Inflammatory macrophage treated with lipopolysaccharide for 4 hours (primary cell): ENCODE results near the gene RPP38.

Source experiments
- DNase-seq: peaks from one replicate; pipeline ENCODE4 v3.0.0-alpha.2; 2020

Gene RPP38

GRCh38 chr10:15113766-15114165 lies 16.6 kb downstream of the RPP38 start:
- DNase-seq, result no peak

DNA sequence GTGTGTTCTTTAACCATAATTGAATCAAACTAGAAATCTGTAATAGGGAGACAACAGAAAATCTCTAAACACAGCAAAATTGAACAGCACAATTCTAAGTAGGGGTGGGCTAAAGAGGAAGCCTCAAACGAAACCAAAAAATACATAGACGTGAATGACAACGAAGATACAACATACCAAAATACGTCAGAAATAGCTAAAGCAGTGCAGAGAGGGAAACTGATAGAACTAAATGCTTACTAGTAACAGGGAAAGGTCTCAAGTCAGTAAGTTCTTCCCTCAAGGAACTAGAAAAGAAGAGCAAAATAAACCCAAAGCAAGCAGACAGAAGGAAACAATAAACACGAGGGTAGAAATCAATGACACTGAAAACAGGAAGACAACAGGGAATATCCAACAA lies 19.1 kb downstream of the RPP38 start:
- no peak for DNase-seq

DNA sequence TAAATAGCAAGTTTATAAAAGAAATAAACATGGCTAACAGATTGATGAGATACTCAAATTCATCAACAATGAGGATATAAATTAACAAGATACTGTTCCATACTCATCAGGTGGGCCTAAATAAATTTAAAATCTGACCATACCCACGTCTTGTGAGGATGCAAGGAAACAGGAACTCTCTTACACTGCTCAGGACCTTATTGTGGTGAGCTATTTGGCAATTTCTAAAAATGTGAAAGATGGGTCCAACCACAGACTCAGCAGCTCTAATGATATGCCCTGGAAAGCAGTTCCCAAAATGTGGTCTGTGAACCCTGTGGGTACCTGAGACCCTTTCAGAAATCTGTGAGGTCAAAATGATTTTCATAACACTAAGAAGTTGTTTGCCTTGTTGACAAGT lies 21.5 kb downstream of the RPP38 start:
- DNase-seq, result no peak

DNA sequence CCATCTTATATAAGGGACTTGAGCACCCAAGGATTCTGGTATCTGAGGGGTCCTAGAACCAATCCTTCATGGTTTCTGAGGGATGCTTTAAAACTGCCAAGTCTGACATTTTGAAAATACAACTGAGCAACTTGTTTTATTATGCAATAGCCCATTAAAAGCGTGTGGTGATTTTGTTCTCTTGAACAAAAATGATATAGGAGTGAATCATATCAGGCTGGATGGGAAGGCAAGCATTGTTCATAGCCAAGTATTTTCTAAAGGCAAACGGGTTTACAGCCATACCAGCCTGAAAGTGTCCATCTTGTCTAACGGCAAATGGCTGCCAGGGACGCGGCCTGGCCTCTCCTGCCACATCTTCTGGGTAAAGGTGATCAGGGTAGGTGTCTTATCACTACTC lies 23.4 kb downstream of the RPP38 start:
- no peak for DNase-seq

- DNase-seq, result no peak
Measured at GRCh38 chr10:15121707-15122106, 24.6 kb downstream of the RPP38 start.

DNA sequence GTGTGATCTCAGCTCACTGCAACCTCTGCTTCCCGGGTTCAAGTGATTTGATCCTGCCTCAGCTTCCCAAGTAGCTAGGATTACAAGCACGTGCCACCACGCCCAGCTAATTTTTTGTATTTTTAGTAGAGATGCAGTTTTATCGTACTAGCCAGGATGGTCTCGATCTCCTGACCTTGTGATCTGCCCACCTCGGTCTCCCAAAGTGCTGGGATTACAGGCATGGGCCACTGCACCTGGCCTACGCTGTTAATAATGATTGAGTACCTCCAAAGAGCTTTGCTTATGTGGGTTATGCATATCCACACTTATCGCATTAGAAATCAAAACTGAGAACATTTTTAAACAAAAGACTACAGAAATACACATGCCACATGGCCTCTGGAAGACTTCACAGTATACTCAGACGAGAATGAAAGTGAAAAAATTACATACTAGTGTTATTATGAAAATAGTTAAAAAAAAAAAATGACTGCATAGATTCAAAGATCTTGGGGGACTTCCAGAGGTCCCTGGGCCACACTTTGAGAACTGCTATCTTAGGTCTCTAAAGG lies 25.4 kb downstream of the RPP38 start:
- DNase-seq, result no peak

- no peak for DNase-seq
Measured at GRCh38 chr10:15123749-15124184, 26.6 kb downstream of the RPP38 start.

DNA sequence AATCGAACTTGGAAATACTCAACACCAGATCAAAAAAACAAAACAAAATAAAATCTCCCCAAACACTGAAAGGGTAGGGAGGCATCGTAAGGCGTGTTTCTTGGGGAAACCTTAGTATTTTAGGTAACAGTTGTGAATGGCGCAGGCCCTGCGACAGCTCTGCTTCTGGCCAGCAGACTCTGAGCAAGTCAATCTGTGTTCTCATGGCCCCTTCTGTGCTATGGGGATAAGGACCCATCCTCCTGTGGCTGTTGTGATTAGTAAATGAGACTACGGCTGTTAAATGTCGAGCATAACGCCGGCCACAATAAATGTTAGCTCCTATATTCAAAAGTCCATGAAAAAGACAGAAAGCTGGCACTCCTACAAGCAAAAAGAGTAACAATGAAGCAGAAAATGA lies 27.0 kb downstream of the RPP38 start:
- DNase-seq, result no peak

- no peak for DNase-seq
Measured at GRCh38 chr10:15124908-15125307, 27.8 kb downstream of the RPP38 start.

GRCh38 chr10:15131330-15131729 lies 34.2 kb downstream of the RPP38 start:
- no peak for DNase-seq

- DNase-seq, result no peak
Measured at GRCh38 chr10:15136129-15137035, 39.2 kb downstream of the RPP38 start.

- no peak for DNase-seq
Measured at GRCh38 chr10:15137036-15137359, 39.8 kb downstream of the RPP38 start.

DNA sequence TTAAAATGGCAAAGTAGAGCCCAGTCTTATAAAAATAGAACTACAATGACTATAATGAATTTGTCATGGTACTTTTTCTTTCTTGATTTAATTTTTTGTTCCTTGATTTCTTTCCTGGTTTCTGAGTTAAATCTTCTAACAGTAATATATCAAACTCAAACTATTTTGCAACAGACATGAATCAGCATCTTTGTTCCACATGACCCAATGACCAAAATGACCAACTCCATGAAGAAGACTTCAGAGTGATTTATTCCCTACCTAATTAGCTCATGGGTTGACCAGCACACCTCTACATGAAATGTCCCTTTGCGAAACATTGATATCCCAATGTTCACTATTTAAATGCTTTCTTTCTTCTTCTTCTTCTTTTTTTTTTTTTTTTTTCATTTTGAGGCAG lies 40.5 kb downstream of the RPP38 start:
- DNase-seq, result peak; percentile 10

DNA sequence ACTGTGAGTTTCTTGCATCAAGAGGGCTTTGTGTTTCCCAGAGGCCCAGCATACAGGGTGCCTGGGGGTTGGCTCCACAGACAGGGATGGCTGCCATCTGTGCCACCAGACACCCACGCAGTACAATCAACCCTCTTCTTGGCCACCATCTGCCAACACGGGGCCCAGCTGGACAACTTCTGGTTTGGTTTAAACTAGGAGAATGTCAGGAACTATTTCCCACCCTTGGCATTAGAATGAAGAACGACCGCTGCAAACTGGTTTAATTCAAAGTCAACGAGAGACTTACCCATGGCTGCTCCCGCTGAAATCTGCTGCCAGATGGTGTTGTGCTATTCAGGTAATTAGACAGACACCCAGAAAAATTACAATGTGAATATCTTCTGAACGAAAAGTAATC lies 43.5 kb downstream of the RPP38 start:
- DNase-seq, result no peak

DNA sequence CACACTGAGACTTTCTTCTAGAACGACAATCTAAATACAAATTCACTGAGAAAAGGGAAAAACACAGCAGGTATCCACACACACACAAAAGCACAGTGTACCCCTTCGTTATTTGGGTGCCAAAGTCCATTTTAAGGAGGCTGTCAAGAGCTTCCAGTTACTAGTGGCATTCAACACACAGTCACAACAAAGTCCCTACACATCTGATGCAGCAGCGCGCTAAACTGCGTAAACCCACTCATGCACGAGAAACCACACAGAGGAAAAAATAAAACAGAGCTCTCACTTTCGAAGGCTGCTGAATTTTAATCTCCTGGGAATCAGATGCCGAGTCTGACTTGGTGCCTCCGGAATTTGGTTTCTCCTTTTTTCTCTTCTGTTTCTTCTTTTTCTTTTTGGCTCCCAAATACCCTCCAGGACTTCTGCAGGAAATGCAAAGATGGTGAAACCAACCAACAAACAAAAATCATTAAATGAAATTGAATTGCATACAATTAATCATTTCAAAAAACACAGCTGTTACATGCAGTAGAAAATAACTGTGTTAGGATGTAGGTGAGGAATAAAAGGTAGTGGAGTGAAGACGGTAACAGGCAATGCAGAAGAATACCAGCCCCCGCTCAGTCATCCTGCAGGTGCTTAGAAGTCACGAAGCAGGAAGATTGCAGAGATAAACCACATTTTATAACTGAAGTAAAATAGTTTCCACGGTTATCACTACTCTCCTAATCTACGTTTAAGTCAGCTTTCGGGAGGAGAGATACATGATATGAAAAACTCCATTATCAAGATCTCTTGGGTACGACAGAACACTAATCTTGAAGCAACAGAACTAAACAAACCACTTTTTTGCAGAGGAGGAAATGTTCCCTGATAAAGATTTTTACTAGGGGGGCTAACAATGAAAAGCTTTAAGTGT lies 44.2 kb downstream of the RPP38 start:
- no peak for DNase-seq

DNA sequence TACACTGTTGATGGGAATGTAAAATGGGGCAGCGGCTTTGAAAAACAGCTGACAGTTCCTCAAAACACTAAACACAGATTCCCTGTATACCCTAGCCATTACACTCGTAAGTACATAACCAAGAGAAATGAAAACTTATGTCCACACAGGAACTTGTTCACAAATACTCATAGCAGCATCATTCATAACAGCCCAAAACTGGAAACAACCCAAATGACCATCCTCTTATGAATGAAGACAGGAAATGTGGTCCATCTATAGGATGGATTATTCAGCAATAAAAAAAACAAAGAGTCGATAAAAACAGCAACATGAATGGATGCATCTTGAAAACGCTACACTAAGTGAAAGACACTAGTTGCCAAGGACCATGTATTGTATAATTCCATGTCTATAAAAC lies 47.6 kb downstream of the RPP38 start:
- DNase-seq, result no peak

- no peak for DNase-seq
Measured at GRCh38 chr10:15146366-15146765, 49.2 kb downstream of the RPP38 start.

DNA sequence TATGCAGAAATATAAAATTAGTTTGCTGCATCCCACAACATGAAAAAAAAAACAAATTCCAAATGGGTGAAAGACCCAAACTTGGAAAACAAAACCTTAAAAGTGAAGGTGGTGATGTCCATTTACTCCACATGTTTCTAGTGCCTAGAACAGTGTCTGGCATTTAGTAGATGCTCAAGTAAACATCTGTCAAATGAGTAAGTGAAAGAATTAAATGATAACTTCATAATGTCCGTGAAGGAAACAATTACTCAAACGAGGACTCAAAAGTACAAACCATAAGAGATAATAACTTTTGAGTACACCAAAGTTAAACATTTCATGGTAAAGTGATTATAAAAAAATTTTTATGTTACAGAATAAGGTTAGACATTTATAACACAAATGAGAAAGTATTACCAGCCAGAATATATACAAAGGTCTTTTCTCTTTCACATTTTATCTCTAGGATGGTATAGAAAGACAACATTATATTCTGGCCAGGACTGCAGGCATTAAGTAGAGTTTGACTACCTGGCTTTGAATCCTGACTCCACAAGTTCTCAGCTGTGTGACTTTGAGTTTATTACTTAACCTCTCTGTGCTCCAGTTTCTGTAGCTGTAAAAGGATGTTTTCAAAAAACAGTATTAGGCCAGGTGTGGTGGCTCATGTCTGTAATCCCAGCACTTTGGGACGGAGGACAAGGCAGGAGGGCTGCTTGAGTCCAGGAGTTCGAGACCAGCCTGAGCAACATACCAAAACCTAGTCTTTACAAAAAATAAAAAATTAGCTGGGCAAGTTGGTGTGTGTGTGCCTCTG lies 50.6 kb downstream of the RPP38 start:
- DNase-seq, result no peak

- no peak for DNase-seq
Measured at GRCh38 chr10:15149042-15149771, 52.1 kb downstream of the RPP38 start.

DNA sequence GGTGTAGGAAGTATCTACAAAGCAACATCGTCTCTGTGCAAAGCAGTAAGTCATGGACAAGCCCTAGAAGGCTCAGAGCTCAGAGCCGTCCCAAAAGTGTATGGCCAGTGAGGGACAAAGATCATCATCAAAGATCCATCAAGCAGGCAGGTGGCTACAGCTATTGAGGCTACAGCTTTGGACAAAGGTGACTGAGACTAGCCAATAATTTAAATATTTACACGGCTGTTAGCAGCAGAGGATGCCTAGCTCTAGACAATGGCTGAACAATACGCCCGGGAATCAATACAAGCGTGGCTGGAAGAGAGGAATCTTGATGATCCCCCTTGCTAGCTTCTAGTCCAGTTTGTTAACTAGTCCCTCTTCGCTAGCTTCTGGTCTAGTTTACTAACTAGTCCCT lies 53.4 kb downstream of the RPP38 start:
- DNase-seq, result no peak

- no peak for DNase-seq
Measured at GRCh38 chr10:15152556-15152955, 55.4 kb downstream of the RPP38 start.
